HG02763 (cell line): ENCODE measurements around the gene RTP5.

ENCODE experiments used
- ATAC-seq: cut with Tn5 transposase; IDR thresholded peaks from one replicate; pipeline ENCODE4 v1.9.1; 2021; ENCODE audit warnings: mild to moderate bottlenecking, moderate library complexity; ENCODE audit not compliant: unreplicated experiment

RTP5 gene

DNA sequence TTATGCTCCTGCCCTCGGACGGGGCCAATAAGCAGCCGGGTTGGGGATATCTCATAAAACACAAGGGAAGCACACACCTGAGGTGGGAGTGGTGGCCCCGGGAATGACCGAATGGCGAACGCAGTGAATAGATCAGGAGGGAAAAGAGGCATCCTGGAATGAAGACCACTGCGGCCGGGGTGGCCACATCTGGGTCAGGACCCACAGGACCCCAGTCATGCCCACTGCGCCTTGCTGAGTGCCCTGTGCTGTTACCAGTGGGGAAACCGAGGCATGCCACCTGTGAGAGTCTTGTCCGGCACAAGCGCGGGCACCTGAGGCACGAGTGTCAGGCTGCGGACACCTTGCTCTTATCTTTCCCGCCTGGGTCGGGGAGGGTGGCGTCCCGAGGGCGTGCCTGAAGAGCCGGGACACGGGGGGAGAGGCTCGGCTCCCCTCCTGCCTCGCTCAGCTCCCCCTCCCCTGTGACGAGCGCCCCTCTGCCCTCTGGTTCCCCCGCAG lies 12.4 kb upstream of the RTP5 start:
- ATAC-seq: no peak

- ATAC-seq: no peak
Observed at GRCh38 chr2:241857572-241858121, 11.9 kb upstream of the RTP5 start.

DNA sequence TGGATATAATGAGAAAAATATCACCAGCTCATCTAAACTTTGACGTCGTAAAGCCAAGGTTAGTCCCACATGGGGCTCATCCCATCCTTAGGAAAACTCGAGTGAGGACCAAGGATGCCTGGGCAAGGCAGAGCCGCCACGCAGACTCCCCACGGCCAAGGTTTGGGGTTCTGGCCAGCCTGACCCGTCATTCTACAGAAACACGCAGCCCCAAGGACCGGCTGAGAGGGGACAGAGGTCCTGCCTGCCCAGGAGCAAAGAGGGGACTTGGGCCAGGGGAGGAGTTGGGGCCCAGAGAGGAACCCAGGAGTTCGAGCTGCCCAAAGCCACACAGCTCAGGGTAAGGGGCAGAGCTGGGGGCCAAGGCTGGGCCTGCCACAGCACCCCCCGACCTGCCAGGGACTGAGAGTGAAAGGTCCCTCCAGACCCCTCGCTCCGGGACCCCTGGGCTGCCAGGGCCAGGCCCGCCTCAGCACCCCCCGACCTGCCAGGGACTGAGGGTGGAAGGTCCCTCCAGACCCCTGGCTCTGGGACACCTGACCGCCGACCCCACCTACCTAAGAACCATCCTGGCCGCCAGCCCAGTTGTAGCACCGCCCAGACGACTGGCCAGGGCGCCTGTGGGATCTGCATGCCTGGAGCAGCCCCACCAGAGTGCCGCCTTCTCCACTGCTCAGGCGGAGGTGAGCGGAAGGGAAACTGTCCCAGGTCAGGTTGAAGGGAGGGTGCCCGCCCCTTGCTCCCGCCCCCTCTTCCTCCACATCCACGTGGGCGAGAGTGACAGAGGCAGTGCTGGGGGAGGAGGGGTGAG lies 11.1 kb upstream of the RTP5 start, which contains the start of gene PDCD1:
PDCD1 (minus strand) TSS at position 689 of the 811 bp plus-strand sequence; CDS start at position 633, 56 bp downstream.
- ATAC-seq: no peak

- ATAC-seq: no peak
Observed at GRCh38 chr2:241859017-241859435, 10.5 kb upstream of the RTP5 start.

DNA sequence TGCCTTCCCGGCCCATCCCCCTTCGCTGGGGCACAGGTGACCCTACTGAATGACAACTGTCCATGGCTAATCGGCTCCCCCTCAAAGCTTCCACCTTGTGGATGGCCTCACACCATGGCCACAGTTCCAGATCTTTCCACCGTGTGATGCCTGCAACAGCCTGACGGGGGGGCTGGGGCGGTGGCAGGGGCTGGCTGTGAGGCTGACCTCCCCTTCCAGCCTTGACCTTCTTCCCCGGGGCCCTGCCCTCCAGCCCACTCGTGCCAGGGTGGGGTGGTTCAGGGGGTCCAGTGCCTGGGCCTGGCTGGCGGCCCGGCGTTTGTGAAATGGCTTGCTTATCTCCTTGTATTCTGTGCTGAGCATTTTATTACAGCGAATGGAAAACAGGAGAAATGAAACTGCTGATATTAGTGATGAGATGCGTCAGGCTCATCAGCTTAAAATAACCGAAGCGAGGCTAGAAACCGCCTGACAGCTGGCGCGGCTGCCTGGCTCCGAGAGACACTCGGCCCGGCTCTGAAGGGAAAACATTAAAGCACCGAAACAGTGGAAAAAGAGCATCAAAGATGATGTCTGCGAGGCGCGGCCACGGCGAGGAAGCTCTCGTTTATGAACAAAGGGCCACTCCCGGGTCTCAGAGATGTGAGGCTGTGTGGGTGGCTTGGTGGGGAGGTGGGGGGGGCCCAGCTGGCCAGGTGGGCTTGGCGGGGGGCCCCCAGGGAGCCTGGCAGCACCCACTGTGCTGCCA lies 9.9 kb upstream of the RTP5 start:
- ATAC-seq: peak; percentile 34

DNA sequence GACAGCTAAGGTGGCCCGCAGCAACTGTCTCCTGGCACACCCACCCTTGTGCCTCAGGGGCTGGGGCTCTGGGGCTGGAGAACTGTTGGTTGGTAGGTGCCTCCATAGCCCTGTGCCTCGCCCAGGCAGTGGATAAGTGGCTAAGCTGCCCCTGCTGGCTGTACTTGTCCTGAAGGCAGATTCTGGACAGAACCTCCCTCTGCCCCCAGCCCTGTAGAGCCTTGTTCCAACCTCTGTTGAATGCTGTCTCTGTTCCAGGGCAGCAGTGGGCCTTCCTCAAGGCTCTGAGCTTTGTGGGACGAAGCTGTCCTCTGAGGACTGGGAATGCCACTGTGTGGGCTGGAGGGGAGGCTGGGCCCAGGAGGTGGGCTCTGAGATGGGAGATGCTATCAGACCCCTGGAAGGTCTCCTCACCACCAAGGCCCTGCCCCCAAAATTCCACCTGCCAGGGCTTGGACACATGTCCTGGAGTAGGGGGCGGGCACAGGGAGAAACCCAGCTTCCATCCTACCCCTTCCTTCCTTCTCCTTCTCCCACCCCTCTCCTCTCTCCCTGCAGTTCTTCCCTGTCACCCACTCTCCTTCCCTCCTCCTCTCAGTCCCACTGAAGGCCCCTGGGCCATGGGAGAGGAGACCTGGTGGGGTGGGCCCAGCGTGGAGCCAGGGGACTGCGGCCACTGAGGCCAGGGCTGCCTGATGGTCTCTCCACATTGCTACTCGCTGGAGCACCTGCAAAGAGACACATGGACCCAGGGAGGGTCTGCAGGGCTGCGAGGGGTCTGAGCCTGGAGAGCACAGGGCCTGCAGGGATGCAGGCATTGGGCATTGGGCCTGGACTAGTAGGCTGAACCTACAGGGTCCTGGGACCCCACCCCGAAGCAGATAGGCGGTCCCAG lies 9.1 kb upstream of the RTP5 start:
- ATAC-seq: no peak

DNA sequence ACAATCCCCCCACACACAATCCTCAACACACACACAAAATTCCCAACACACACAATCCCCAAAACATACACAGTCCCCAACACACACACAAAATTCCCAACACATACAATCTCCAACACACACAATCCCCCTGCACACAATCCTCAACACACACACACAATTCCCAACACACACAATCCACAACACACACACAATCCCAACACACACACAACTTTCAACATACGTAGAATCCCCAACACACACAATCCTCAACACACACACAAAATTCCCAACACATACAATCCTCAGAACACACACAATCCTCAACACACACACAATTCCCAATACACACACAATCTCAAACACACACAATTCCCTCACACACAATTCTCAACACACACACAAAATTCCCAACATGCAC lies 8.3 kb upstream of the RTP5 start:
- no peak for ATAC-seq

- ATAC-seq: no peak
Observed at GRCh38 chr2:241862093-241862492, 7.4 kb upstream of the RTP5 start.

GRCh38 chr2:241862775-241863535 lies 6.6 kb upstream of the RTP5 start:
- no peak for ATAC-seq

DNA sequence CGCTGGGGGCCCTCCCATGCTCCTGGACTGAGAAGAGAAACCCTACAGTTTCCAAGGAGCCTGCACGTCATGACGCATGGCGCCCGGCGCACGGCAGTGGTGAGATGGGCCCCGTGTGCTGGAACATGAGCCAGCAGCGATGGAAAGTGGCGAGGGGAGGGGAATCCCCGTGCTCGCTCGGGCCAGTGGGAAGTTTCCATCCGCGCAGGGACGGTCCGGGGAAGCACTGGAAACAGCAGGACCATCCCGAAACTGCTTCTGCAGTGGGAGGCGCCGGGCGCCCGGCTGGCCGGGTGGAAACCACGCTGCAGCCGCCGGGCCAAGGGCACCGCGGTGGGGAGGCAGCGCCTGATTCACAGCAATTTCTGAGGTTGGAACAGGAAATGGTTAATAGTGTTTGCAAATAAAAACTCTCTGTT lies 6.0 kb upstream of the RTP5 start:
- no peak for ATAC-seq

DNA sequence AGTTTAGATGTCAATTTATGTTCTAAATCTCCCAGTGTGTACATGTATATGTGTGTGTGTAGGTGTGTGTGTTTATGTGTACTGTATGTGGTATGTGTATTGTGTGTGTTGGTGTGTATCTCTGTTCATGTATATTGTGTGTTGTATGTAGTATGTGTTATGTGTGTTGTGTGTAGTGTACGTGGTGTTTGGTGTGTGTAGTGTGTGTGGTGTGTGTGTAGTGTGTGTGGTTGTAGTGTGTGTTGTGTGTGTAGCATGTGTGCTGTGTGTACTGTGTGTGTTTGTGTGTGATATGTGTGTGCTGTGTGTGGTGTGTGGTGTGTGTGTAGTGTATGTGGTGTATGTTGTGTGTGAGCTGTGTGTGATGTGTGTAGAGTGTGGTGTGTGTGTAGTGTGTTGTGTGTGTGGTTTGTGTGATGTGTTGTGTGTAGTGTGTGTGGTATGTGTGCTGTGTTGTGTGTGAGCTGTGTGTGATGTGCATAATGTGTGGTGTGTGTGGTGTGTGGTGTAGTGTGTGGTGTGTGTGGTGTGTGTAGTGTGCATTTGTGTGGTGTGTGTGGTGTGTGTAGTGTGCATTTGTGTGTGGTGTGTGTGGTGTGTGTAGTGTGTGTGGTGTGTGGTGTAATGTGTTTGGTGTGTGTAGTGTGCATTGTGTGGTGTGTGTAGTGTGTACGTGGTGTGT lies 5.2 kb upstream of the RTP5 start:
- ATAC-seq: no peak

DNA sequence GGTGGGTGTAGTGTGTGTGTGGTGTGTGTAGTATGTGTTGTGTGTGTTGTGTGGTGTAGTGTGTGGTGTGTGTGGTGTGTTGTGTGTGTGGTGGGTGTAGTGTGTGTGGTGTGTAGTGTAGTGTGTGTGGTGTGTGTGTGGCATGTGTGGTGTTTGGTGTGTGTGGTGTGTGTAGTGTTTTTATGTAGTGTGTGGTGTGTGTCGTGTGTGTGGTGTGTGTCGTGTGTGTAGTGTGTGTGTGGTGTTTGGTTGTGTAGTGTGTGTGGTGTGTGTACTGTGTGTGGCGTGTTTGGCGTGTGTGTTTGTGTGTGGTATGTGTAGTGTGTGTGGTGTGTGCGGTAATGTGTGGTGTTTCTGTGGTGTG lies 4.7 kb upstream of the RTP5 start:
- no peak for ATAC-seq

DNA sequence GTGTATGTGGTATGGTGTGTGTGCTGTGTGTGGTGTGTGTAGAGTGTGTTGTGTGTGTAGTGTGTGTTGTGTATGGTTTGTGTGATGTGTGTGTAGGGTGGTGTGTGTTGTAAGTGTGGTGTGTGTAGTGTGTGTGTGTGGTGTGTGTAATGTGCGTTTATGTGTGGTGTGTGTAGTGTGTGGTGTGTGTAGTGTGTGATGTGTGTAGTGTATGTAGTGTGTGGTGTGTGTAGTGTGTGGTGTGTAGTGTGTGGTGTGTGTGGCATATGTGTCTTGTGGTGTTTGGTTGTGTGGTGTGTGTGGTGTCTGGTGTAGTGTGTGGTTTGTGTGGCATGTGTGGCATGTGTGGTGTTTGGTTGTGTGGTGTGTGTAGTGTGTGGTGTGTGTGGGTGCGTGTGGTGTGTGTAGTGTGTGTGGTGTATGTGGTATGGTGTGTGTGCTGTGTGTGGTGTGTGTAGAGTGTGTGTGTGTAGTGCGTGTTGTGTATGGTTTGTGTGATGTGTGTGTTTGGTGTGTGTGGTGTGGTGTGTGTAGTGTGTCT lies 4.0 kb upstream of the RTP5 start:
- ATAC-seq: no peak

DNA sequence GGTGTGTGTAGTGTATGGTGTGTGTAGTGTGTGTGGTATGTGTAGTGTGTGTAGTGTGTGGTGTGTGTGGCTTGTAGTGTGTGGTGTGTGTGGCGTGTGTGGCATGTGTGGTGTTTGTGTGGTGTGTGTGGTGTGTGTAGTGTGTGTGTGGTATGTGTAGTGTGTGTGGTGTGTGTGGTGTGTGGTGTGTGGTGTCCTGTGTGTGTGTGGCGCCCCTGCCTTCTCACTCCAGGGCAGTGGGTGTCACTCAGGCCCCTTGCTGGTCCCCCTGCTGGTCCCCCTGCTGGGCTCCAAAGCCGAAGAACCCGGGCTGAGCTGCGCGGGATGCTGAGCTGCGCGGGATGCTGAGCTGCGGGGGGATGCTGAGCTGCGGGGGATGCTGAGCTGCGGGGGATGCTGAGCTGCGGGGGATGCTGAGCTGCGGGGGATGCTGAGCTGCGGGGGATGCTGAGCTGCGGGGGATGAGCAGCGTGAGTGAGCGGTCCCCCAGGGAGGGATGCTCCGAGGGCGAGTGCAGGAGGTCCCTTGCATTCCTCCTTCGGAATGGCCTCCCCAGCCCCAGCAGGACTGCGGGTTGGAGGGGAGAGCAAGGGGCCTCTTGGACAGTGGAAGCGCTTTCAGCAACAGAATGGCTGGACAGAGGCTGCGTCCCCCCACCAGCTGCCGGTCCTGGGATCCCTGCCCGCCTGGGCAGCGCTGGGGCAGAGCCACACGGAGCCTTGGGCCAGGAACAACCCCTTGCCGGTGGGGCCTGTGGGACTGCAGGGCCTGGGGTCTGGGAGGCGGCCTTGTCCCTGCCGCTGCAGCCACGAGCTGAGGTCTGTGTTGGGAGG lies 3.4 kb upstream of the RTP5 start:
- ATAC-seq: no peak

DNA sequence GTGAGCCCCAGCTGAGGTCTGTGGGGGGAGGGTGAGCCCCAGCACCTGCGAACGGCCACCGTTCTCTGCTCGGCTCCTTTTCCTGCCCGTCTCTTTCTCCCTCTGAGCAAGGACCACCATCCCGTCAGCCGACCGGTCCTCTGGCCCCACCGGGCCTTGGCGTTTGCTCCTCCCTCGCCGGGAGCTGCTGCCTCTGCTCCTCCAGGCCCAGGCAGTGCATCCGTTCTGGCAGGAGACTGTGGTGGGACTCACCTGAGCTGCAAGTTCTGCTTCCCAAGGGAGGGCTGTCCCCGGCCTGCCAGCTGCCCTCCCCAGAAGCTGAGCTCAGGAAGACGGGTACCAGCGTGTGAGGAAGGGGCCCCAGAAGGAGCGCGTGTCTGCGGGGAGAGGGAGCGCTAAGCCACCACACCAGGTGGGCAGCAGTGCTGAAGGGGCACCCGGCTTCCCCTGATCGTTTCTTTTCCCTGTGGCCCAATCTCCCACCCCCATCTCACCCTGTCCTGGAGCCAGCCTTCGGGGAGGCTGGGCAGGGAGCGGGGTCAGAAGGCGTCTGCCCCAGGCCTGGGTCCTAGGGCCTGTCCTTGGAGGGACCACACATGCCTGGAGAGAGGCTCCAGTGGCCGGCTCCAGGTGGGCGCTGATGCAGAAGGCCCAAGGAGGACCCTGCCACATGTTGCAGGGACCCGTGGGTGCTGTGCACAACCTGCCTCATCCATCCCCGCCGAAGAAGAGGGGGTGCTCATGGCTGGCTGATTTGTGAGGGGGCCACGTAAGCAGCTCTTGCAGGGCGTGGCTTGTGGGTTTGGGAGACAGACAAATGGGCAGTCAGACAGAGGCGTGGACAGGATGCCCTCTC lies 2.5 kb upstream of the RTP5 start:
- ATAC-seq: no peak

GRCh38 chr2:241867776-241868420 lies 1.6 kb upstream of the RTP5 start:
- ATAC-seq: no peak

DNA sequence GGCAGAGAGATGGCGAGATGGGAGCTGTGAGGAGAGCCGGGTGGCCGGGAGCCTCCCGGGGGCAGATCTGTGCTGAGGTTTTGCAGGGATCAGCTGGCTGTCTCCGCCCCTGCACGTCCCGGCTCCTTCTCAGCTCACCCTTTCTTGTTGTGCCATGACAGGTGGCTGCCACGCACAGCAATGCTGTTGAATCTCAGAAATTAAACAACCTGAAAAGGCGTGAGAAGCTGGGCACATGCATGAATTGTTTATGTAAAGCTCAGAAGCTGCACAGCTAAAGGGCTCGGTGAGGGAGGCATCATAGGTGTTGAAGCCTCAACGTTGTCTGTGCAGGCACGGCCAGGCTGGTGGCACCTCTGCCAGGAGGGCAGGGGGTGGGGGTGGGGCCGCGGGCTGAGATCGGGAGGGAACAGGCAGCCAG lies 858 bp upstream of the RTP5 start:
- no peak for ATAC-seq
